BE2C (cell line): ENCODE measurements around the gene C19orf33.

Source experiments
- DNase-seq: peaks from one replicate; pipeline ENCODE4 v3.0.0-alpha.2; 2020
- H3K27me3 ChIP-seq: fragments of 250-450 bp; sonication (Bioruptor Pico); 2 replicates; pipeline ENCODE4 v1.5.1; 2020; ENCODE audit warnings: mild to moderate bottlenecking
- H3K36me3 ChIP-seq: fragments of 250-450 bp; sonication (Bioruptor Pico); 2 replicates; pipeline ENCODE4 v1.5.1; 2020; ENCODE audit warnings: mild to moderate bottlenecking
- H3K4me1 ChIP-seq: fragments of 250-450 bp; sonication (Bioruptor Pico); 2 replicates; pipeline ENCODE4 v1.5.1; 2020
- H3K4me3 ChIP-seq: 2 replicates; pipeline ENCODE4 v1.5.1; 2011; ENCODE audit warnings: low read depth, low read length
- H3K9me3 ChIP-seq: fragments of 250-450 bp; sonication (Bioruptor Pico); 2 replicates; pipeline ENCODE4 v1.5.1; 2020
- CTCF ChIP-seq: IDR thresholded peaks from 2 replicates; pipeline ENCODE4 v1.5.1; 2012; ENCODE audit warnings: mild to moderate bottlenecking, low read depth, low read length

The C19orf33 gene

GRCh38 chr19:38293281-38293680 is 10.8 kb upstream of the C19orf33 start:
- no peak for TF ChIP-seq CTCF
- Histone ChIP-seq H3K4me3 (no peak overlapping the region), H3K4me1 (no peaks in the 10 kb centered on the region), H3K27me3 (no peaks in the 10 kb centered on the region), H3K9me3 (no peaks in the 10 kb centered on the region), H3K36me3 (no peaks in the 10 kb centered on the region)
- no peak for DNase-seq

- no peaks in the 10 kb centered on the region for H3K36me3 ChIP-seq
- no peak for DNase-seq
Observed at GRCh38 chr19:38294090-38294489, 10.0 kb upstream of the C19orf33 start.

GRCh38 chr19:38298821-38299680 is 5.0 kb upstream of the C19orf33 start:
- H3K27me3 ChIP-seq = no peaks in the 10 kb centered on the region
- H3K36me3 ChIP-seq = no peaks in the 10 kb centered on the region
- no peak for TF ChIP-seq CTCF
- H3K4me1 ChIP-seq = no peaks in the 10 kb centered on the region
- no peaks in the 10 kb centered on the region for H3K9me3 ChIP-seq
- no peak for DNase-seq
- H3K4me3 ChIP-seq = no peak overlapping the region

More at GRCh38 chr19:38294090-38294489, 10.0 kb upstream of the C19orf33 start:
- H3K27me3 ChIP-seq = no peaks in the 10 kb centered on the region
- no peaks in the 10 kb centered on the region for H3K9me3 ChIP-seq
- no peaks in the 10 kb centered on the region for H3K4me1 ChIP-seq
- H3K4me3 ChIP-seq = no peak overlapping the region
- TF ChIP-seq CTCF = no peak

GRCh38 chr19:38304352-38304865 is 358 bp downstream of the C19orf33 start:
- no peaks in the 10 kb centered on the region for H3K27me3 ChIP-seq
- no peak for TF ChIP-seq CTCF
- no peak overlapping the region for H3K4me3 ChIP-seq
- H3K9me3 ChIP-seq = no peaks in the 10 kb centered on the region
- DNase-seq = no peak
- no peaks in the 10 kb centered on the region for H3K4me1 ChIP-seq
- H3K36me3 ChIP-seq = no peaks in the 10 kb centered on the region

- Histone ChIP-seq H3K36me3 (no peaks in the 10 kb centered on the region), H3K4me3 (no peak overlapping the region), H3K9me3 (no peaks in the 10 kb centered on the region), H3K27me3 (no peaks in the 10 kb centered on the region), H3K4me1 (no peaks in the 10 kb centered on the region)
- DNase-seq = peak; percentile 59
- no peak for TF ChIP-seq CTCF
Observed at GRCh38 chr19:38304866-38305429, 897 bp downstream of the C19orf33 start.

GRCh38 chr19:38306236-38306635 is 2.2 kb downstream of the C19orf33 start:
- Histone ChIP-seq H3K9me3 (no peaks in the 10 kb centered on the region), H3K4me1 (no peaks in the 10 kb centered on the region), H3K36me3 (no peaks in the 10 kb centered on the region), H3K4me3 (no peak overlapping the region), H3K27me3 (no peaks in the 10 kb centered on the region)
- DNase-seq = no peak
- no peak for TF ChIP-seq CTCF
